ENCODE measurements around the gene ANKFY1.
"Not testable (repeated sequence)": the region's sequence is repeated elsewhere in the genome, so short reads cannot be mapped to it uniquely, and the experiment has no call there.

ANKFY1 gene

DNA sequence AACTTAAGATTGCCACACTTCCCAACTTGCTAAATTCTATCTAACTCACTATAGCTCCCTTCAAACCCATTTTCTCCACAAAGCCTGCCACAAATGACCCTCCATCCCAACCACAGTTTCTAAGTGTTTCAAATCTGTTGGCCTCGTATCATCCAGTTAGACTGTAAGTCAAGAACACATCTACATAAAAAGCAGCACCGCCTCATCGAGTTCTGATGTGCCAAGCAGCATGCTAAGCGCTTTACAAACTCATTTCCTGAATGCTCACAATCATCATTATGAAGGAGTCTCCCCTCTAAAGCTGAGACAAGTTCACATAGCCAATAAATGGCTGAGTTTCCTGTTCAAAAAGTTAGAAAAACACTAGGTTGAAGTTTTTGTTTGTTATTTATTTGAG is 9.2 kb upstream of the ANKFY1 start:
- Histone ChIP-seq H3K36me3 (ENCODE audit: control insufficient read depth, insufficient read depth, low read length) (no peaks in the 10 kb centered on the region), H3K27me3 (ENCODE audit: control insufficient read depth, insufficient read depth, low read length) (no peaks in the 10 kb centered on the region), H3K4me3 (ENCODE audit: low read length) (no peak overlapping the region), H3K27ac (ENCODE audit: low read depth, low read length) (no peak overlapping the region), H3K9ac (ENCODE audit: low read length) (no peak overlapping the region), H3K4me1 (ENCODE audit: control insufficient read depth, insufficient read depth, low read length) (peaks cover 5% of the 10 kb centered on the region)

DNA sequence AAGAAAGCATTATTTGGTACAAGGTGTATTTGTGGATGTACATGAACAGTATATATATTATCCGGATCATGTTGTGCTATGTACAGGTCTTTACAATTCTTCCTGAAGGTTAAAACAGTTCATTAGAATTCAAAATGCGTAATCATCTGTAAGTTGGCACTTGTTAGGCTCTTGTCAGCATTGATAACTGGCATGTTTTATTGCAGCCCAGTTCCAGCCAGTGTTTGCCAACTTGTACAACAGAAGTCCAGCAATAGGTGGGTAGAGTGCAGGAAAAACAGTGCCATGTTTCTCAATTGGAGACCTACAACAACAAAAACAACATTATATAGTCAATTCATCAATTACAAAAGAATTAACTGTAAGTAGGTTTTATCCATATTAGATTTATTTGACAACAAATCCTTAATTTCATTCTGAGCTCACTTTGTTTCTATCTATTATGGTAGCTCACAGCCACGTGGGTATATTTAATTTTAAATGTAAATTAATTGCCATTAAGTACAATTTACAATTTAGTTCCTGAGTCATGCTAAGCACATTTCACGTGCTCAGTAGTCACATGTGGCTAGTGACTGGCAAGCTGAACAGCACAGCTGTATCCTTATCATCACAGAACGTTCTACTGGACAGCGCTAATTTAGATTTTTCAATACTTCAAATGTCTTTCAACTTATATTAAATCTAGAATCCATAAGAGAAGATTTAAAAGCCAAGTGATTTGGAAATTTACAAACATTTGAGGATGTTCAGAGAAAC is 8.6 kb upstream of the ANKFY1 start:
- no peaks in the 10 kb centered on the region for H3K27me3 ChIP-seq (ENCODE audit: control insufficient read depth, insufficient read depth, low read length)
- no peak overlapping the region for H3K4me3 ChIP-seq (ENCODE audit: low read length)
- H3K36me3 ChIP-seq (ENCODE audit: control insufficient read depth, insufficient read depth, low read length), result no peaks in the 10 kb centered on the region
- no peak overlapping the region for H3K9ac ChIP-seq (ENCODE audit: low read length)
- H3K27ac ChIP-seq (ENCODE audit: low read depth, low read length), result no peak overlapping the region
- peaks cover 5% of the 10 kb centered on the region for H3K4me1 ChIP-seq (ENCODE audit: control insufficient read depth, insufficient read depth, low read length)

DNA sequence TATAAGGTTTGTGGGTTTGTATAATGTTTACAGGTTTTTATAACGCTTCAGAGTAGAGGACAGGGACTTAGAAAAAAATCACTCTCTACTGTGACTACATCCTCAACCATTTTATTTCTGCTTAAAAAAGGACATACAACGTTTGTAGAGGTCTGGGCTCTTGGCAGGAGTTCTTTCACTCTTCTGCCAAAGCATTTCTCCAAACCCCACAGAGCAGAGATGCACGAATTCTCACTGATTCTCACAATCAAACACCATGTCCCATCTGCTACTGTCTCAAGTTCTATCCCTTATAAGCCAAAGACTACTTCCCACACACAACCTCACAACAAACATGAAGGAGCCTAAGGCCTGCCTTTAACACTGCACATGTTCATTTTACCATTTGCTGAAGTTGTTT is 7.0 kb upstream of the ANKFY1 start:
- no peak overlapping the region for H3K9ac ChIP-seq (ENCODE audit: low read length)
- no peak overlapping the region for H3K4me3 ChIP-seq (ENCODE audit: low read length)
- peak overlapping the region; percentile 56 for H3K27ac ChIP-seq (ENCODE audit: low read depth, low read length)
- peaks cover 5% of the 10 kb centered on the region for H3K4me1 ChIP-seq (ENCODE audit: control insufficient read depth, insufficient read depth, low read length)
- no peaks in the 10 kb centered on the region for H3K27me3 ChIP-seq (ENCODE audit: control insufficient read depth, insufficient read depth, low read length)
- no peaks in the 10 kb centered on the region for H3K36me3 ChIP-seq (ENCODE audit: control insufficient read depth, insufficient read depth, low read length)

DNA sequence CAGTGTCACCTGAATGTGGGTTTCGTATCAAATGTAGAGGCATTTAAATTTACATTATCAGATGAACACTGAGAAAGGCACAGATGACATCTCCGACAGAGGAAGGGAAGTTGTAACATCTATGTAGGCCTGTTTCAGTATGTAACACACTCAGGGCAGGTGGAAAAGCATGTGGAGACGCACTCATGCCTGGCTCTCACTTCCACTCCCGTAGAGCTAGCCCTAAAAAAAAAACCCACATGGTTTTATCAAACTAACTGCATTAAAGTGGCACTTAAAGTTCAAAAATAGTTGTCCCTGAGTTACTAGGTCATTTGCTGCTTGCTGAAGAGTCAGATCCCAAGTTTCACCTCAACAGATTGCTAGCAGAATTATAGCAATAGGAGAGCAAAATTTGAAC is 6.1 kb upstream of the ANKFY1 start:
- Histone ChIP-seq H3K27ac (ENCODE audit: low read depth, low read length) (peak overlapping the region; percentile 12), H3K36me3 (ENCODE audit: control insufficient read depth, insufficient read depth, low read length) (no peaks in the 10 kb centered on the region), H3K4me1 (ENCODE audit: control insufficient read depth, insufficient read depth, low read length) (peaks cover 5% of the 10 kb centered on the region)

DNA sequence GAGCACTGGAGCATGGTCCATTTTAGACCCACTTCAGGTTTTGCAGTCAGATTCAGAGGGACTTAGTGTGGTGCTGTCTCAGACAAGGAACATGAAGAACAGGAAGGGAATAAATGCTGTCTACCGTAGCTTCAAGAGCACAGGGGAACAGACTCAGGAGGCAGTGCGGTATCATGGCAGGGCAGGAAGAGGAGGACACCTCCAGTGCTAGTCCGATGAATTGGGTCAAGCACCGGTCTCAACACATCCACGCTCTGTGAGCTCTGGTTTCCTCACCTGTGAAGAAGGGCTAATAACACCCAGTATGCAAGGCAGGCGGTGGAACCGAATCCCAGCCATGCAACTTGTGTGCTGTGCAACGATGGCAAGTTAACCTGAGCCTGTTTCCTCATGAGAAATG is 3.6 kb upstream of the ANKFY1 start:
- no peak overlapping the region for H3K9ac ChIP-seq (ENCODE audit: low read length)
- peaks cover 16% of the 10 kb centered on the region for H3K4me1 ChIP-seq (ENCODE audit: control insufficient read depth, insufficient read depth, low read length)
- no peaks in the 10 kb centered on the region for H3K36me3 ChIP-seq (ENCODE audit: control insufficient read depth, insufficient read depth, low read length)
- H3K4me3 ChIP-seq (ENCODE audit: low read length), result no peak overlapping the region
- H3K27me3 ChIP-seq (ENCODE audit: control insufficient read depth, insufficient read depth, low read length), result no peaks in the 10 kb centered on the region
- H3K27ac ChIP-seq (ENCODE audit: low read depth, low read length), result no peak overlapping the region

More for the DNA sequence above, 6.1 kb upstream of the ANKFY1 start:
- Histone ChIP-seq H3K27me3 (ENCODE audit: control insufficient read depth, insufficient read depth, low read length) (no peaks in the 10 kb centered on the region), H3K4me3 (ENCODE audit: low read length) (no peak overlapping the region), H3K9ac (ENCODE audit: low read length) (no peak overlapping the region)

DNA sequence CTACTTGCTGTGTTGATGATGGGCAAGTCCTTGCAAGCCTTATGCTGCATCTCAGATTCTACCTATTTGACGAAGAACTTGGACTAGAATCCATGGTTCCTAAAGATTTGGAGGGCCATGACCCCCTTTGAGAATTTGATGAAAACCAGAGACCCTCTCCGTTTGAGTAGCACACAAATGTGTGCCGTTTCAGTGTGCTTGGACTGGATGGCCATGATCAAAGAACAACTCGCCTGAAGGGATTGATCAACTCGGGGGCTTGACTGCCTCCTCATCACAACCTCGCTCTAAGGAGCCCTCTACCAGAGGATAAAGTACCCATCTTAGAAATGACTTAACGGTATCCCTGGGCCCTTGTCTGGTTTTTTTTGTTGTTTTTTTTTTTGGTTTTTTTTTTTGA is 2.8 kb upstream of the ANKFY1 start:
- no peak overlapping the region for H3K27ac ChIP-seq (ENCODE audit: low read depth, low read length)
- peaks cover 16% of the 10 kb centered on the region for H3K4me1 ChIP-seq (ENCODE audit: control insufficient read depth, insufficient read depth, low read length)
- no peak overlapping the region for H3K4me3 ChIP-seq (ENCODE audit: low read length)
- no peaks in the 10 kb centered on the region for H3K36me3 ChIP-seq (ENCODE audit: control insufficient read depth, insufficient read depth, low read length)
- no peaks in the 10 kb centered on the region for H3K27me3 ChIP-seq (ENCODE audit: control insufficient read depth, insufficient read depth, low read length)
- no peak overlapping the region for H3K9ac ChIP-seq (ENCODE audit: low read length)

DNA sequence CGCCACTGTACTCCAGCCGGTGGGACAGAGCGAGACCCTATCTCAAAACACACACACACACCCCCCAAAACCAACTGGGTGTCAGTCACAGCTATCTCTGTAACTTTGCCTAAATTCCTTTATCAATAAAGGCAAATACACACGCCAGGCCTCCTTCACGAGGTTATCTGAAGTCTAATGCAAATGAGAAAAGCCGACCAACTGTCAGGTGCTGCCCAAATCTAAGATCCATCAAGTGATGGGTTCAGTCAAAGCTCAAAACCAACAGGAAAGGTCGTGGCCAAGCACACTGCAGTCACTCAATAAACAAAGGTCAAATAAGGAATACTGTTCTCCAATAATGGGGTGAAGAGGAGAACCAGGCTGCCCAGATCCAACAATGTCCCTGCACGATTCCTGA is 1.1 kb downstream of the ANKFY1 start:
- Histone ChIP-seq H3K9ac (ENCODE audit: low read length) (peak overlapping the region; percentile 43), H3K27me3 (ENCODE audit: control insufficient read depth, insufficient read depth, low read length) (no peaks in the 10 kb centered on the region), H3K4me3 (ENCODE audit: low read length) (peak overlapping the region; percentile 82), H3K4me1 (ENCODE audit: control insufficient read depth, insufficient read depth, low read length) (peaks cover 10% of the 10 kb centered on the region), H3K27ac (ENCODE audit: low read depth, low read length) (peak overlapping the region; percentile 90), H3K36me3 (ENCODE audit: control insufficient read depth, insufficient read depth, low read length) (no peaks in the 10 kb centered on the region)

DNA sequence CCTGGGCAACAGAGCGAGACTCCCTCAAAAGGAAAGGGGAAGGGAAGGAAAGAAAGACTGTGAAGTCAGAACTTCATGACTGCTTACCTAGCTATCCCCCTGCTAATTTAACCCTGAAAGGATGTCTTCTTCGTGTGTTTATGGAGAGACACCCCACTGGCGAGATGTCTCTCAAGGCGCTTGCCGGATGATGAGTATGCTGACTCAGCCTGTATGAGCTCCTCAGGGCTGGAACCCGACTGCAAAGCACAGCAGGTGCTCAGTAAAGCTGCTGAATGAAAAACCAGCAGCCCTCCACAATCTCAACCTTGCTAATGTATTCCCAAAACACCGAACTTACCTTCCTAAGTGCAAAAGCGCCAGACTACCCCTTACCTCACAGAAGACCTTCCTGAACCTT is 2.3 kb downstream of the ANKFY1 start:
- Histone ChIP-seq H3K4me1 (ENCODE audit: control insufficient read depth, insufficient read depth, low read length) (peaks cover 10% of the 10 kb centered on the region), H3K9ac (ENCODE audit: low read length) (no peak overlapping the region), H3K4me3 (ENCODE audit: low read length) (peak overlapping the region; percentile 36), H3K36me3 (ENCODE audit: control insufficient read depth, insufficient read depth, low read length) (no peaks in the 10 kb centered on the region), H3K27ac (ENCODE audit: low read depth, low read length) (peak overlapping the region; percentile 7), H3K27me3 (ENCODE audit: control insufficient read depth, insufficient read depth, low read length) (no peaks in the 10 kb centered on the region)

DNA sequence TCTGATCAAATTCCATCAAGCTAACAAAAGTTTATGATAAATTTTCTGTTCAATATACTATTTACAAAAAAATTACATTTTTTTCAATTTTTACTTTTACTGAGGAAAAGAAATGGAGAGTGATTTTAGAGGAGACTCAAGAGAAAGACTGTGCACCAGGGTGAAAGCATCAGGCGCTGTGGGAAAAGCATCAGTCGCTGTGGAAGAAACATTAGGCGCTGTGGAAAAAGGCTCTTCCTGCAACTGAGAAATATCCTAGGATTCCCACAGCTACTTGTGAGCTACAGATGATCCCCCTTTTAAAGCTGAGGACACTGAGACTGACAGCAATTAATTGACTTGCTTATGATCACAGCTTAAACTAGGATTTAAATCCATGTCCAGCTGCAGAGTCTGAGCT is 4.9 kb downstream of the ANKFY1 start:
- H3K27me3 ChIP-seq (ENCODE audit: control insufficient read depth, insufficient read depth, low read length), result no peaks in the 10 kb centered on the region
- no peaks in the 10 kb centered on the region for H3K36me3 ChIP-seq (ENCODE audit: control insufficient read depth, insufficient read depth, low read length)
- H3K27ac ChIP-seq (ENCODE audit: low read depth, low read length), result no peak overlapping the region
- no peak overlapping the region for H3K9ac ChIP-seq (ENCODE audit: low read length)
- no peak overlapping the region for H3K4me3 ChIP-seq (ENCODE audit: low read length)
- peaks cover 4% of the 10 kb centered on the region for H3K4me1 ChIP-seq (ENCODE audit: control insufficient read depth, insufficient read depth, low read length)

DNA sequence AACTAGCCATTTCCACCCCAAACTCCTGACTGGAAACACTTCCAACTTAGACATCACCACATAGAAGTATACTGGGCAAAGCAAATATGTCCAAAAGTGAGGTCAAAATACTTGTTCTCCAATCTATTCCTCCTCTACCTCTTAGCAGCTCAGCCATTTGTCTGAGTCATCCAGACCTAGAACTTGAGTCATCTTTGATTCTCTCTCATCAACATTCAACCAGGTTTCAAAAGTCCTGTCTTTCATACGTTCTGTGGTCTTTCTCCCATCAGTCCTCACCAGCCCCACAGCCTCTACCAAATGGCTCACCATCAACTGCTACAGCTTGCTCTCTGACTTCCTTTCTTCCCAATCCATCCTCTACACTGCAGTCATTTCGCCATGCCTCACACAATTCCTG is 6.8 kb downstream of the ANKFY1 start:
- H3K27ac ChIP-seq (ENCODE audit: low read depth, low read length), result no peak overlapping the region
- no peaks in the 10 kb centered on the region for H3K36me3 ChIP-seq (ENCODE audit: control insufficient read depth, insufficient read depth, low read length)
- no peak overlapping the region for H3K4me3 ChIP-seq (ENCODE audit: low read length)
- no peaks in the 10 kb centered on the region for H3K4me1 ChIP-seq (ENCODE audit: control insufficient read depth, insufficient read depth, low read length)
- H3K27me3 ChIP-seq (ENCODE audit: control insufficient read depth, insufficient read depth, low read length), result no peaks in the 10 kb centered on the region
- H3K9ac ChIP-seq (ENCODE audit: low read length), result no peak overlapping the region

DNA sequence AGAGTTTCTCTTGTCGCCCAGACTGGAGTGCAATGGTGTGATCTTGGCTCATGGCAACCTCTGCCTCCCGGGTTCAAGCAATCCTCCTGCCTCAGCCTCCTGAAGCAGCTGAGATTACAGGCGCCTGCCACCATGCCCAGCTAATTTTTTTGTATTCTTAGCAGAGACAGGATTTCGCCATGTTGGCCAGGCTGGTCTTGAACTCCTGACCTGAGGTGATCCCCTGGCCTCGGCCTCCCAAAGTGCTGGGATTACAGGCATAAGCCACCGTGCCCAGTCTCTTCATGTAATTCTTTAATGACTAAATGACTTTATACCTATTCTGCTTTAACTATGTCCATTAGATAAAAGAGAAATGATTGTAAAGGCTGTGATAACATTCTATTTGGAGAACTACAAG is 8.5 kb downstream of the ANKFY1 start:
- H3K4me1 ChIP-seq (ENCODE audit: control insufficient read depth, insufficient read depth, low read length); H3K27ac ChIP-seq (ENCODE audit: low read depth, low read length); H3K27me3 ChIP-seq (ENCODE audit: control insufficient read depth, insufficient read depth, low read length): not testable (repeated sequence)

DNA sequence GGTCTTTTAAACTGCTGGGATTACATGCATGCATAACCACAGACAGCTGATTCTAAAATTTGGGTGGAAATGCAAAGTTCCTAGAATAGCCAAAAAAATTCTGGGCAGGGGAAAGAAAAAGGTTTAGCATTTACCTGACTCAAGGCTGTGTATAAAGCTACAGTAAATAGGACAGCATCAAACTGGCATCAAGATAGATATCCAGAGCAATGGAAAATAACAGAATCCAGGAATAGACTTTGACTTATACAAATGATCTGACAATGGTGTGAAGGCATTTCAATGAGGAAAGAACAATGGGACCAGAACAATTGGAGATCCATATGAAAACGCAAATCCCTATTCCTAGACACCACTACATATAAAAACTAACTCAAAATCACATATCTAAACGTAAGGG is 12.9 kb downstream of the ANKFY1 start:
- Histone ChIP-seq H3K27me3 (ENCODE audit: control insufficient read depth, insufficient read depth, low read length) (no peaks in the 10 kb centered on the region), H3K4me3 (ENCODE audit: low read length) (no peak overlapping the region), H3K9ac (ENCODE audit: low read length) (no peak overlapping the region), H3K4me1 (ENCODE audit: control insufficient read depth, insufficient read depth, low read length) (peaks cover 11% of the 10 kb centered on the region), H3K36me3 (ENCODE audit: control insufficient read depth, insufficient read depth, low read length) (no peaks in the 10 kb centered on the region), H3K27ac (ENCODE audit: low read depth, low read length) (no peak overlapping the region)

More for the DNA sequence above, 8.5 kb downstream of the ANKFY1 start:
- not testable (repeated sequence) for H3K4me3 ChIP-seq (ENCODE audit: low read length); H3K9ac ChIP-seq (ENCODE audit: low read length); H3K36me3 ChIP-seq (ENCODE audit: control insufficient read depth, insufficient read depth, low read length)

DNA sequence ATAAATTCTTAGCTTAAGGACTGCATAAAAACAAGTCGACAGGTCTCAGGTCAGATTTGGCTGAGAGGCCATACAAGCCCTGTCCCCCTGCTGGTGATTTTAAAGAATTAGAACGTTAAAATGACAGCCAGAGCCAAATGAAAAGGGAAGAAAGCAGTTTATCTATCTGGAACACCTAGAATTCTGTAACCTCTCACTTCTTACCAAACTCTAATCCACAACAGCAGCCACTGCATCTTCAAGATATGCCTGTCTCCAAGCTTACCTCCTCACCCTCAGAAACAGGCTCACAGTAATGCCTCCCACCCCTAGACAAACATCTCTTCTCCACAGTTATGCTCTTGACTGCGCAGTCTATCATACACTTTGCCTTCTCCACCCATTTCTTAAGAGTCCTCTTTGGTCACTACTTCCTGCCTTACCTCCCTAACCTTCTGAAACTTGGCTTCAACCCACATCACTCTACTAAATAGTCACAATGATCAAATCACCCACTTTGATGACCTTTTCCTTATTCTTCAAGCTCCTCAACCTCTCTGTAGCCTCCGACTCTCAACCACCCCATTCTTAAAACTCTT is 14.2 kb downstream of the ANKFY1 start:
- H3K9ac ChIP-seq (ENCODE audit: low read length), result no peak overlapping the region
- H3K36me3 ChIP-seq (ENCODE audit: control insufficient read depth, insufficient read depth, low read length), result no peaks in the 10 kb centered on the region
- no peaks in the 10 kb centered on the region for H3K27me3 ChIP-seq (ENCODE audit: control insufficient read depth, insufficient read depth, low read length)
- no peak overlapping the region for H3K4me3 ChIP-seq (ENCODE audit: low read length)
- no peak overlapping the region for H3K27ac ChIP-seq (ENCODE audit: low read depth, low read length)
- H3K4me1 ChIP-seq (ENCODE audit: control insufficient read depth, insufficient read depth, low read length), result peaks cover 12% of the 10 kb centered on the region

Measured in rectal smooth muscle tissue (tissue), 1 donor.